Esophagus squamous epithelium (tissue), 5 donors: Measurements from ENCODE around the gene KBTBD4. TPM values are rescaled to one million over a fixed set of nuclear protein-coding genes. Genes with fewer than 3 reads are reported as not detected.

Source experiments
- DNase-seq: peaks from one replicate; lab custom pipeline; 2025; lab: John Stamatoyannopoulos, UW
- H3K27ac ChIP-seq, 4 donors: fragments of 200-600 bp; sonication (generic); one replicate each; pipeline ENCODE4 v1.5.1; 2016 to 2019; ENCODE audit warnings: mild to moderate bottlenecking in 1 of 4
- H3K27me3 ChIP-seq, 4 donors: fragments of 200-600 bp; sonication (generic); 1 replicate in 3 of 4; 2 replicates in 1 of 4; pipeline versions ENCODE4 v1.5.1 to v1.6.0; 2017 to 2021; ENCODE audit warnings: antibody characterized with exemption in 1 of 4
- H3K36me3 ChIP-seq, 3 donors: fragments of 200-600 bp; sonication (generic); one replicate each; pipeline ENCODE4 v1.5.1; 2016 to 2019
- H3K4me1 ChIP-seq, 3 donors: fragments of 200-600 bp; sonication (generic); one replicate each; pipeline ENCODE4 v1.5.1; 2017 to 2019
- H3K4me3 ChIP-seq, 4 donors: fragments of 200-600 bp; sonication (generic); 1 replicate in 3 of 4; 2 replicates in 1 of 4; pipeline ENCODE4 v1.5.1; 2016 to 2019; ENCODE audit warnings: mild to moderate bottlenecking in 2 of 4, moderate library complexity in 1 of 4
- H3K9me3 ChIP-seq, 3 donors: fragments of 200-600 bp; sonication (generic); one replicate each; pipeline ENCODE4 v1.5.1; 2016 to 2019
- POLR2A ChIP-seq, 4 donors: fragments of 450-650 bp; IDR thresholded peaks; one replicate each; pipeline ENCODE4 v1.6.1; 2017; ENCODE audit warnings: antibody characterized with exemption in 4 of 4, mild to moderate bottlenecking in 4 of 4, moderate library complexity in 3 of 4
- WGBS, 2 donors: methylation state at CpG; one replicate each; pipeline ENCODE4 v1.1.5; 2018; 5-methylcytosine and 5-hydroxymethylcytosine counted together
- intact Hi-C: fragments of 100-400 bp; cut with DNase I; formaldehyde crosslinking; loops from one replicate; pipeline ENCODE4 v1.15.0; 2022
- total RNA-seq, 4 donors: library from RNA; depleted of rRNA; stranded (reverse); fragments of >200 nt; gene quantifications; one replicate each; pipeline ENCODE4 v1.1.0, GENCODE V29; 2016
- TF ChIP-seq, protein P1 (sequence below), 6 experiments: fragments of 450-650 bp in 4 of 6; fragments of 200-600 bp in 2 of 6; sonication (generic) in 2 of 6; IDR thresholded peaks; one replicate each; pipeline ENCODE4 v1.5.1; 2016 to 2019; ENCODE audit warnings: antibody characterized with exemption in 6 of 6, mild to moderate bottlenecking in 4 of 6, moderate library complexity in 4 of 6
- donor health status: DM: yes; HTN: yes; CAD: no.

KBTBD4 gene
- total RNA-seq, 4 donors from 2014 or later: 12.4 to 22.7 (median 16.0) TPM

DNA sequence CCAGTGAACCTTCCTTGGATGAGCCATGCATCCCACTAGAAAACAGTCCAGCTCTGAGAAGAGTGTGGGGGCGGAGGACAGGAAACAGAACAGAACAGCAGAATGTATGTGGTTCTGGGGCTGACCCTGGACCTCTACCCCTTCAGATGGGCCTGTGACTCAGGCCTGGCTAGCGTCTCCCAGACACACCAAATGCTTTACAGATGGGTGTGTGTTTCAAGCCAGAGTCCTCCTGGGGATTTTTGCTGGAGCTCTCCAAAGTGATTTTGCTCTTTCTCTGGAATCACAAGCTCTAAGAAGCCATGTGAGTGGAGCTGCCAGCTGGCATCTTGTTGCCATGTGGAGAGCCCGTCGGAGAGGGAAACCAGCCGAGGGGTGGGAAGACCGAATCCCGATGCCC, 28.6 kb upstream of the KBTBD4 start:
- intact Hi-C loops: no loop called here
- Histone ChIP-seq H3K27ac (no peak overlapping the region), H3K27me3 (no peaks in the 10 kb centered on the region), H3K9me3 (no peaks in the 10 kb centered on the region), H3K36me3 (peaks cover 0 to 15% (median 0%) of the 10 kb centered on the region in 3 donors), H3K4me3 (no peak overlapping the region), H3K4me1 (no peaks in the 10 kb centered on the region)
- DNase-seq: no peak
- TF ChIP-seq, protein P1, sequence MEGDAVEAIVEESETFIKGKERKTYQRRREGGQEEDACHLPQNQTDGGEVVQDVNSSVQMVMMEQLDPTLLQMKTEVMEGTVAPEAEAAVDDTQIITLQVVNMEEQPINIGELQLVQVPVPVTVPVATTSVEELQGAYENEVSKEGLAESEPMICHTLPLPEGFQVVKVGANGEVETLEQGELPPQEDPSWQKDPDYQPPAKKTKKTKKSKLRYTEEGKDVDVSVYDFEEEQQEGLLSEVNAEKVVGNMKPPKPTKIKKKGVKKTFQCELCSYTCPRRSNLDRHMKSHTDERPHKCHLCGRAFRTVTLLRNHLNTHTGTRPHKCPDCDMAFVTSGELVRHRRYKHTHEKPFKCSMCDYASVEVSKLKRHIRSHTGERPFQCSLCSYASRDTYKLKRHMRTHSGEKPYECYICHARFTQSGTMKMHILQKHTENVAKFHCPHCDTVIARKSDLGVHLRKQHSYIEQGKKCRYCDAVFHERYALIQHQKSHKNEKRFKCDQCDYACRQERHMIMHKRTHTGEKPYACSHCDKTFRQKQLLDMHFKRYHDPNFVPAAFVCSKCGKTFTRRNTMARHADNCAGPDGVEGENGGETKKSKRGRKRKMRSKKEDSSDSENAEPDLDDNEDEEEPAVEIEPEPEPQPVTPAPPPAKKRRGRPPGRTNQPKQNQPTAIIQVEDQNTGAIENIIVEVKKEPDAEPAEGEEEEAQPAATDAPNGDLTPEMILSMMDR (IDR thresholded peaks at IDR 0.05): no peak
- TF ChIP-seq POLR2A (IDR thresholded peaks at IDR 0.05): no peak
- WGBS, 2 donors: 75 to 78% methylated on average over 4 to 6 of the region's 7 CpGs

DNA sequence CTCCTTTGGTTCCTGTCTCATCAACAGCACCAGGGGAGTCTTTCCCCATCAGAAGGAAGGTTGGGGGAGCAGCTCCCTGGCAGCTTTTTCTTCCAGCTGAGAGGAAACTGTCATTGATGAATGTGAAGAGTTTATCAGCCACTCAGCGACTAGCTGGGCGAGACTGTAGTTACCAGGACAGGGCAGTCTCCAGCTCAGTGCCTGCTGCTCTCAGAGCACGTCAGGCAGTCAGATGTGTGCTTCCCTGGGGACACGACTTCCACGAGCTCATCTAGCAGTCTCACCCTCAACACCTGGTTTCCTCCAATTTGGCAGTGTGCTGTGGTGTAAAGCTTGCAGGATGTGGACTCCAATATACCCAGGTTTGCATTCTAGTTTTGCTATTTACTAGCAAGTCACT, 28.0 kb upstream of the KBTBD4 start:
- Histone ChIP-seq H3K9me3 (no peaks in the 10 kb centered on the region), H3K27ac (no peak overlapping the region), H3K27me3 (no peaks in the 10 kb centered on the region), H3K4me3 (no peak overlapping the region), H3K4me1 (no peaks in the 10 kb centered on the region), H3K36me3 (peaks cover 0 to 15% (median 0%) of the 10 kb centered on the region in 3 donors)
- no peak for DNase-seq
- 22 to 47% methylated on average over 3 to 5 of the region's 5 CpGs for WGBS, 2 donors
- intact Hi-C loops: no loop called here
- TF ChIP-seq, protein P1 (IDR thresholded peaks at IDR 0.05): no peak
- TF ChIP-seq POLR2A (IDR thresholded peaks at IDR 0.05): no peak

- 74 to 81% methylated on average over 3 of the region's 3 CpGs for WGBS, 2 donors
- Histone ChIP-seq H3K27ac (no peak overlapping the region), H3K4me1 (no peaks in the 10 kb centered on the region), H3K9me3 (no peaks in the 10 kb centered on the region), H3K4me3 (no peak overlapping the region), H3K27me3 (no peaks in the 10 kb centered on the region), H3K36me3 (peaks cover 0 to 10% (median 0%) of the 10 kb centered on the region in 3 donors)
- intact Hi-C loops: no loop called here
- no peak for DNase-seq
- TF ChIP-seq, protein P1 (IDR thresholded peaks at IDR 0.05): no peak
- no peak for TF ChIP-seq POLR2A (IDR thresholded peaks at IDR 0.05)
Observed at GRCh38 chr11:47605921-47606320, 27.2 kb upstream of the KBTBD4 start.

DNA sequence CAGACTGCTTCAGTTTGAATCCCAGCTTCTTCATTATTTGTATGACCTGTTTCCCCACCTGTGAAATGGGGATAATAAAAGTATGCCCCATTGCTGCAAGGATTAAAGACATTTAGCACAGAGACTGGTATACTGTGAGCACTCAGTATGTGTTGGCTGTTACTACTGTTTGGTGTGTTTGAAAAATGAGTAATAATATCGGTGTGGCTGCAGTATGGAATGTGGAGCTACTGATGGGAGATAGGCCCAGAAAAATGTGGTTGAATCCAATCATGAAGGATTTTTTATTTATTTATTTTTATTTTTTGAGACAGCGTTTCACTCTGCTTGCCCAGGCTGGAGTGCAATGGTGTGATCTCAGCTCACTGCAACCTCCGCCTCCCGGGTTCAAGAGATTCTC, 24.5 kb upstream of the KBTBD4 start:
- Histone ChIP-seq H3K4me3 (no peak overlapping the region), H3K4me1 (peaks cover 0 to 3% (median 0%) of the 10 kb centered on the region in 3 donors), H3K9me3 (no peaks in the 10 kb centered on the region), H3K27me3 (no peaks in the 10 kb centered on the region), H3K36me3 (no peaks in the 10 kb centered on the region), H3K27ac (no peak overlapping the region)
- 82 to 86% methylated on average over 4 of the region's 4 CpGs for WGBS, 2 donors
- DNase-seq: no peak
- no peak for TF ChIP-seq POLR2A (IDR thresholded peaks at IDR 0.05)
- TF ChIP-seq, protein P1 (IDR thresholded peaks at IDR 0.05): no peak
- intact Hi-C loops: no loop called here

GRCh38 chr11:47599902-47600301, 21.1 kb upstream of the KBTBD4 start:
- intact Hi-C loops: no loop called here
- DNase-seq: no peak

More at GRCh38 chr11:47599902-47600301, 21.1 kb upstream of the KBTBD4 start:
- Histone ChIP-seq H3K9me3 (no peaks in the 10 kb centered on the region), H3K27ac (no peak overlapping the region), H3K4me1 (peaks cover 0 to 3% (median 0%) of the 10 kb centered on the region in 3 donors), H3K4me3 (no peak overlapping the region), H3K36me3 (no peaks in the 10 kb centered on the region), H3K27me3 (peaks cover 0 to 15% (median 0%) of the 10 kb centered on the region in 4 donors)
- TF ChIP-seq POLR2A (IDR thresholded peaks at IDR 0.05): no peak
- TF ChIP-seq, protein P1 (IDR thresholded peaks at IDR 0.05): no peak
- whole genome bisulfite sequencing, 2 donors: 76 to 93% methylated on average over 2 to 4 of the region's 4 CpGs
